ENCODE measurements around the gene B4GALT3.

B4GALT3 gene

DNA sequence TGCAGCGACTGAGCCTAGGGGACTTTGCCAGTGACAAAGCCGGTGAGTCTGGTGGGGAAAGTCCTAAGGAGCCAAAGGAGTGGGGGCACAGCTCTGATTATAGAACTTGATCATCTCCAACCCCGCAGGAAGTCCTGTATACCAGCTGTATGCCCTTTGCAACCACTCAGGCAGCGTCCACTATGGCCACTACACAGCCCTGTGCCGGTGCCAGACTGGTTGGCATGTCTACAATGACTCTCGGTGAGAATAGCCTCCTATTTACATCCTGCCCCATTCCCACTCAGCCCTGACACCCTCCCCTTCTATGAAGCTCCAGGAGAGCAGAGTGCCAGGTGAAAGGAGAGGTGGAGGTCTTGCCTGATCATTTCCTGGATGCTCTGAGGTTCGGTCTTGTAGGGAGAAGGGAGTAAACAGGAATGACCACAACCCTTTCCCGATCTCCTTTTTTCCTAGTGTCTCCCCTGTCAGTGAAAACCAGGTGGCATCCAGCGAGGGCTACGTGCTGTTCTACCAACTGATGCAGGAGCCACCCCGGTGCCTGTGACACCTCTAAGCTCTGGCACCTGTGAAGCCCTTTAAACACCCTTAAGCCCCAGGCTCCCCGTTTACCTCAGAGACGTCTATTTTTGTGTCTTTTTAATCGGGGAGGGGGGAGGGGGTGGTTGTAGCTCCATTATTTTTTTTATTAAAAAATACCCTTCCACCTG, 12.3 kb downstream of the B4GALT3 start:
- H3K4me3 Mint-ChIP-seq: peak overlapping the region; percentile 95
- DNase-seq (ENCODE audit: low spot score in 2 of 2) (no peak), ATAC-seq (no peak)
- H3K36me3 Mint-ChIP-seq: peaks cover 68% of the 10 kb centered on the region
- H3K4me1 Mint-ChIP-seq: peaks cover 71% of the 10 kb centered on the region
- H3K27ac Mint-ChIP-seq: peak overlapping the region; percentile 97
- no peaks in the 10 kb centered on the region for H3K9me3 Mint-ChIP-seq

DNA sequence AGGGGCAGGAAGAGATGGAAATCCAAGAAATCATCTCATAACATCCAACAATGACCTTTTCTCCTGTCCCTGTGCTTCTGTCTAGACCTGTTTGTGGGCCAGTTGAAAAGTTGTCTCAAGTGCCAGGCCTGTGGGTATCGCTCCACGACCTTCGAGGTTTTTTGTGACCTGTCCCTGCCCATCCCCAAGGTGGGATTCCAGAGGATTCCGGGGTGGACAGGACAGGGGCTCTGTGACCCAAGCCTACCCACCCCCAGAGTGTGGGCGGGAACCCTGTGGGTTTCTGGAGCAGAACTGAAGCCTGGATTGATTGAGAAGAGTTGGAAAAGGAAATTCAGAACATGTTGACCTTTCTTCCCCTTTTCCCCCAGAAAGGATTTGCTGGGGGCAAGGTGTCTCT, 13.5 kb downstream of the B4GALT3 start:
- no peak for DNase-seq (ENCODE audit: low spot score in 2 of 2)
- peak overlapping the region; percentile 97 for H3K27ac Mint-ChIP-seq
- H3K36me3 Mint-ChIP-seq: peaks cover 72% of the 10 kb centered on the region

DNA sequence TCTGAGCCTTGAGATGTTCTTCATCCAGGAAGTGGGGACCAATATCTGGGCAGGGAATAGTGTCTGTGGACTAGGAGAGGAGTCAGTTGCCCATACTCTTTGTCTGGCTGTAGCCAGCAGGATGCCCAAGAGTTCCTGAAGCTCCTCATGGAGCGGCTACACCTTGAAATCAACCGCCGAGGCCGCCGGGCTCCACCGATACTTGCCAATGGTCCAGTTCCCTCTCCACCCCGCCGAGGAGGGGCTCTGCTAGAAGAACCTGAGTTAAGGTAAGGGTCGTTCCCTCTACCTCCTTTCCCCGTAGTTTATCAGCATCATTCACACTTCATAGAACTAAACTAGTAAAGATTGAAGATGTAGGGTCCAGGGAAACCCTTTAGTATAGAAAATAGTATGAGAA, 14.5 kb downstream of the B4GALT3 start:
- no peak for DNase-seq (ENCODE audit: low spot score in 2 of 2)
- Mint-ChIP-seq H3K27ac (peak overlapping the region; percentile 97), H3K9me3 (no peaks in the 10 kb centered on the region), H3K4me3 (no peak overlapping the region), H3K36me3 (peaks cover 74% of the 10 kb centered on the region), H3K4me1 (peaks cover 74% of the 10 kb centered on the region)
- no peak for ATAC-seq

More for the DNA sequence above, 13.5 kb downstream of the B4GALT3 start:
- Mint-ChIP-seq H3K4me1 (peaks cover 77% of the 10 kb centered on the region), H3K4me3 (no peak overlapping the region), H3K9me3 (no peaks in the 10 kb centered on the region)
- ATAC-seq: no peak

DNA sequence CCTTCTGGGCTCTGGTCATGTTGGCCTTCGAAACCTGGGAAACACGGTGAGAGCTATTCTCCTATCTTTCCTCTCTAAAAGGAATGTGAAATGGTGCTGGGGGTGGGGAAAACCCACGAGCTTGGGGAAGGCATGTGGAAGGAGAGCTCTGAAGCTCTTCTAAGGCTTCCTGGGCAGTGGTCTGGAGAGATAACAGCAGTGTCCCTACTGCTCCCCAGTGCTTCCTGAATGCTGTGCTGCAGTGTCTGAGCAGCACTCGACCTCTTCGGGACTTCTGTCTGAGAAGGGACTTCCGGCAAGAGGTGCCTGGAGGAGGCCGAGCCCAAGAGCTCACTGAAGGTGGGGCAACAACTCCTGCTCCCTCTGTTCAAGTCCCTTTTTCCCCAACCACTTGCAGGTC, 15.3 kb downstream of the B4GALT3 start:
- ATAC-seq (no peak), DNase-seq (ENCODE audit: low spot score in 2 of 2) (no peak)
- no peak overlapping the region for H3K4me3 Mint-ChIP-seq
- H3K9me3 Mint-ChIP-seq: no peaks in the 10 kb centered on the region
- H3K27ac Mint-ChIP-seq: peak overlapping the region; percentile 97
- H3K36me3 Mint-ChIP-seq: peaks cover 77% of the 10 kb centered on the region
- peaks cover 72% of the 10 kb centered on the region for H3K4me1 Mint-ChIP-seq

DNA sequence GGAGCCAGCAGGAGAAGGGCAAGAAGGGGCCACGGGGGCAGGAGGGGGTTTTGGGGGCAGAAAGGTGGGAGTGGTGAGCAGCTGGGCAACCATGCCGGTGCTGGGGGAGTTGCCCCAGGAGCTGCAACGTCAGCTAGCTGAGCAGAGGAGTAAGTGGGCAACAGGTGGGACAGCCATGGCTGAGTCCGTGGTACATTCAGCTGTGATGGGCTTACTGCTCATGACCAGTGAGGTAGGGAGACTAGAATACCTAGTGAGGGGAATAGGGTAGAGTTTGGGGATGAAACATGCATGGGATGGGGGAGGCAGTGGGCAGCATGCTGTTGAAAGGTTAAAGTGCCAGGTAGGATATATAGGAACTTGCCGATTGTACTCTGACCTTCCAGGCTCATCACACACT, 15.7 kb downstream of the B4GALT3 start:
- Mint-ChIP-seq H3K4me3 (peak overlapping the region; percentile 83), H3K9me3 (no peaks in the 10 kb centered on the region), H3K27ac (peak overlapping the region; percentile 97), H3K36me3 (peaks cover 77% of the 10 kb centered on the region), H3K4me1 (peaks cover 72% of the 10 kb centered on the region)
- DNase-seq (ENCODE audit: low spot score in 2 of 2): no peak
- no peak for ATAC-seq

DNA sequence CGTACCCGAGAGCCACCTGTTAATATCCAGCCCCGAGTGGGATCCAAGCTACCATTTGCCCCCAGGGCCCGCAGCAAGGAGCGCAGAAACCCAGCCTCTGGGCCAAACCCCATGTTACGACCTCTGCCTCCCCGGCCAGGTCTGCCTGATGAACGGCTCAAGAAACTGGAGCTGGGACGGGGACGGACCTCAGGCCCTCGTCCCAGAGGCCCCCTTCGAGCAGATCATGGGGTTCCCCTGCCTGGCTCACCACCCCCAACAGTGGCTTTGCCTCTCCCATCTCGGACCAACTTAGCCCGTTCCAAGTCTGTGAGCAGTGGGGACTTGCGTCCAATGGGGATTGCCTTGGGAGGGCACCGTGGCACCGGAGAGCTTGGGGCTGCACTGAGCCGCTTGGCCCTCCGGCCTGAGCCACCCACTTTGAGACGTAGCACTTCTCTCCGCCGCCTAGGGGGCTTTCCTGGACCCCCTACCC, 16.6 kb downstream of the B4GALT3 start:
- Mint-ChIP-seq H3K4me3 (peak overlapping the region; percentile 83), H3K9me3 (no peaks in the 10 kb centered on the region), H3K4me1 (peaks cover 75% of the 10 kb centered on the region), H3K27ac (peak overlapping the region; percentile 97), H3K36me3 (peaks cover 79% of the 10 kb centered on the region)
- no peak for ATAC-seq
- no peak for DNase-seq (ENCODE audit: low spot score in 2 of 2)

DNA sequence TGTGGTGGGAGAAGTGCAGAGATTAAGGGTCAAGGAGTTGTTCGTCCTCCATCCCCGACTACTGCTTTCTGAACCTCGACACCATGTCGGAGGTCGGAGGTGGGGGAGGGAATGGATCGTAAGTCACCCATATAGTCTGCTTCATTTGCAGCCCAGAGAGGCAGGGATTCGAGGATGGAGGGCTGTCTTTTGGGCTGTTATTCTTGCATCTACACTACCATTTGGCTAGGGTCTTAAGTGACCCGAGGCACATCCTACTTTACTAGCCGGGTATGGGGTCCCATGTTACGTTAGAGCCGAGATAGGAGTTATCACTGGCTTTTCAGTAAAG, 17.4 kb downstream of the B4GALT3 start:
- DNase-seq (ENCODE audit: low spot score in 2 of 2): no peak
- peaks cover 75% of the 10 kb centered on the region for H3K4me1 Mint-ChIP-seq
- peak overlapping the region; percentile 97 for H3K27ac Mint-ChIP-seq
- no peak for ATAC-seq
- H3K9me3 Mint-ChIP-seq: no peaks in the 10 kb centered on the region
- H3K36me3 Mint-ChIP-seq: peaks cover 77% of the 10 kb centered on the region
- H3K4me3 Mint-ChIP-seq: peak overlapping the region; percentile 83

DNA sequence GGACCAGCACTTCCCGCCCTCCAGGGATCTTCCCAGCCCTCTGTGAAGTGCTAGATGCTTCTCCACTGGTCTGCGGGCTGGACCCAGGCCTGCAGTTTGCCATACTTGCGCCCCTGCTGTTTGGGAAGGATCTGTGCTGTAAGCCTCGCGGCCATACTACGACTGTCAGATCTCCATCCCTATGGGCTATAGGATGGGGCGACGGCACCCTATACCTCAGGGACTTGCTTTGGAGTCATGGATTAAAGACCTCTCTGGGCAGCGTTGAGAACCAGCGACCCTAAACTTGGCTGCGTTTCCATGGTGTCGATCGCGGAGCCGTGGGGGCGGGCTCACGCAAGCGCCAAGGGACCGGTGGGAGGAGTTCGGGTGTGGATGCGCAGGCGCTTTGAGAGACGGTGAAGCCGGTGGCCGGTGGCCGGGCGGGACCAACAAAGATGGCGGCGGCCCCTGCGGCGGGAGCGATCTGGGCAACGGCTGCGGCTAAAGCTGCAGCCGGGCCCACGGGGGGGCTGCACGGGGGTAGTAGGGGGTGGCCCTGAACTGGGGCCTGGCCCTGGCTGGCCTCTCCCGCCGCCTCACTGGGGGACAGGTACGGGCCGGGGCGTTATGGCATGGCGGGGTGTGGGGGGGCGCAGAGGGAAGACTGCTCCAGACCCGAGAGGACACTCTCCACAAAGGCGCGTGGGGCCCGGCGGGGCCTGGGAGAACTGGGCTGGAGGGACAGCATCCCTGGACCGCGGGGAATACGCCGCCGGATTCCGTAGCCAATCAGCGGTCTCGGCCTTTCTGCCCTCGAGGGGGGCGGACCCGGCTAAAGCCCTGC, 18.0 kb downstream of the B4GALT3 start, which contains the start of gene USP21:
USP21 (plus strand) TSS at position 414 of the 826 bp plus-strand sequence. CDS start 1,141 bp downstream, outside the sequence.
- peaks cover 76% of the 10 kb centered on the region for H3K4me1 Mint-ChIP-seq
- DNase-seq (ENCODE audit: low spot score in 2 of 2) (peak; percentile 83 to 96), ATAC-seq (peak; percentile 93)
- H3K36me3 Mint-ChIP-seq: peaks cover 76% of the 10 kb centered on the region
- no peaks in the 10 kb centered on the region for H3K9me3 Mint-ChIP-seq
- peak within 1 kb of the TSS; percentile 83 for H3K4me3 Mint-ChIP-seq
- H3K27ac Mint-ChIP-seq: peak within 1 kb of the TSS; percentile 97

DNA sequence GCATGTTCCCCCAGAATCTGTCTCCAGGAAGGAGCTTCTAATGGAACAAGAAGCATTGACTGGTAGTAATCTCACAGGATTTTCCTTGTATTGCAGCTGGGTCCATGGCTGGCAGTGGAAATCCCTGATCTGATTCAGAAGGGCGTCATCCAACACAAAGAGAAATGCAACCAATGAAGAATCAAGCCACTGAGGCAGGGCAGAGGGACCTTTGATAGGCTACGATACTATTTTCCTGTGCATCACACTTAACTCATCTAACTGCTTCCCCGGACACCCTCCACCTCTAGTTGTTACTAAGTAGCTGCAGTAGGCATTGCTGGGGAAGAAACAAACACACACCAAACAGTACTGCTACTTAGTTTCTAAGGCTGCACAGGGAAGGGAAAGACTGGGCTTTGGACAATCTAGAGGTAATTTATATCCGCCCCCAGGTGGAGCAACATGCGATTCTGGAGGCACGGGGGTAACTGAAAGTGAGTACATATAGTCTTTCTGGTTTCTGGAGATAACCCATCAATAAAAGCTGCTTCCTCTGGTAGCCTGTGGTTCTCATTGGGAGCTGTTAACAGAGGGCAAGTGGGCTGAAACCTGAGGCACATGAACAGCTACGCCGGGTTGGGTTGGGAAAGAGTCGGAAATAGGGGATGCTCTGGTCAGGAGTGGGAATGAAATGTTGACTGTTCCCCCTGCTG, 18.8 kb downstream of the B4GALT3 start:
- no peak for ATAC-seq

DNA sequence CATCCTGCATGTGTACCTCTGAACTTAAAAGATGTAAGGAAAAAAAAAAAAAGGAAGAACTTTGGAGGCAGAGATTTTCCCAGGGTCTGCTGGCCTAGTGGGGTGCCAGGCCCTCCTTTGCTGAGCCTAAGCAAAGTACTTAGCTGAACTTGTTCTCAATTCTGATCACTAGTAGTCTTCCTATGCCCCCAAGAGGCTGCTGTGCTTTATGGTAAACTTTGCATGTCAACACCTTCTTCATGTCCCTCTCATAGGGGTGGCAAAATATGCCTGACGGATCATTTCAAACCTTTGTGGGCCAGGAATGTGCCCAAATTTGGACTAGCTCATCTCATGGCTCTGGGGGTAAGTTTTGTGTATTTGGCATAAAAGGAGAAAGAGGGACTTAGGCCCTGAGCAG, 19.4 kb downstream of the B4GALT3 start:
- peak overlapping the region; percentile 83 for H3K4me3 Mint-ChIP-seq
- H3K27ac Mint-ChIP-seq: peak overlapping the region; percentile 50
- no peak for ATAC-seq

More for the DNA sequence above, 18.8 kb downstream of the B4GALT3 start:
- peak overlapping the region; percentile 97 for H3K27ac Mint-ChIP-seq
- peak overlapping the region; percentile 83 for H3K4me3 Mint-ChIP-seq
- no peaks in the 10 kb centered on the region for H3K9me3 Mint-ChIP-seq
- DNase-seq (ENCODE audit: low spot score in 2 of 2): no peak
- H3K4me1 Mint-ChIP-seq: peaks cover 70% of the 10 kb centered on the region
- peaks cover 75% of the 10 kb centered on the region for H3K36me3 Mint-ChIP-seq

DNA sequence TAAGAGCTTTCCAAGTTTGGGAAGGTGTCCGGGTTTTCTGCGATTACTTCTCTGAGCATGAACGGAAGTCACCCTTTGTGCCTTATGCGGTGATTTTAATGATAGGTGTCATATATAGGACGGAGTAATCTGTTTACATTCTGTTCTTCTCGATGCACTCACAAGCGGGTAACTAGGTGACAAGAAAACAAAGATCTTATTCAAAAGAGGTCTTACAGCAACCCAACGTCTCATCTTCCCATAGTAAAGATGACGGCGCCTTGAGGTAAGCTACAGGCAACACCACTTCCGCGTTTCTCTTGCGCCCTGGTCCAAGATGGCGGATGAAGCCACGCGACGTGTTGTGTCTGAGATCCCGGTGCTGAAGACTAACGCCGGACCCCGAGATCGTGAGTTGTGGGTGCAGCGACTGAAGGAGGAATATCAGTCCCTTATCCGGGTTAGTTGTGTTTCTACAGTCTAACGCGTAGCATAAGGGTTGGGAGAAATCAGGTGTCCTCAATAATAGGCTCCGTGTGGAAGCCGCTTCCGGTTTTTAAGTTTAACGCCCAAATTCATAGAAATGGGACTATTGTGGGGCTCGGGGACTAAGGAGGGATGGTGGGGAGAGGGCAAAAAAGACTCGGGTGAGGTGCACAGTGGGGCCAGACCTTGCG, 23.5 kb downstream of the B4GALT3 start, which contains the start of gene UFC1:
UFC1 (plus strand) TSS at position 297 of the 656 bp plus-strand sequence; CDS start at position 317, 20 bp downstream.
- Mint-ChIP-seq H3K27ac (peak within 1 kb of the TSS; percentile 100), H3K4me1 (peaks cover 26% of the 10 kb centered on the region), H3K9me3 (no peaks in the 10 kb centered on the region), H3K36me3 (peaks cover 49% of the 10 kb centered on the region), H3K4me3 (peak within 1 kb of the TSS; percentile 95)
- peak; percentile 96 for ATAC-seq
- DNase-seq (ENCODE audit: low spot score in 2 of 2): peak; percentile 61 to 89

More for the DNA sequence above, 19.4 kb downstream of the B4GALT3 start:
- H3K36me3 Mint-ChIP-seq: peaks cover 69% of the 10 kb centered on the region
- DNase-seq (ENCODE audit: low spot score in 2 of 2): no peak
- H3K9me3 Mint-ChIP-seq: no peaks in the 10 kb centered on the region
- peaks cover 64% of the 10 kb centered on the region for H3K4me1 Mint-ChIP-seq

DNA sequence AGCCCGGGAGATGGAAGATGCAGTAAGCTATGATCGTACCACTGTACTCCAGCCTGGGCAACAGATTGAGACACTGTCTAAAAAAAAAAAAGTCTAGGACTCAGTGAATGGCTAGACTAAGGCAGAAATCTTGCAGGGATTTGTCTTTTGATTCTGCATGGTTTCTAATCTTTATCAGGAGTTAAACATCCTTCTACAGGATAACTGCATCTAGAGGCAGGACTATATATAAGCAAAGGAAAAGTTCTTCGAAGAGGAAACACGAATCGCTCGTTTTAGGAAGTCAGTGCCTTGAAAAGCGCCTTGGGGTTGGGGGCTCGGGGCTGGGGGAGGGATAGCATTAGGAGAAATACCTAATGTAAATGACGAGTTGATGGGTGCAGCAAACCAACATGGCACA, 24.1 kb downstream of the B4GALT3 start:
- DNase-seq (ENCODE audit: low spot score in 2 of 2): no peak
- ATAC-seq: no peak
- Mint-ChIP-seq H3K27ac (peak overlapping the region; percentile 100), H3K36me3 (peaks cover 43% of the 10 kb centered on the region), H3K9me3 (no peaks in the 10 kb centered on the region), H3K4me1 (peaks cover 22% of the 10 kb centered on the region), H3K4me3 (peak overlapping the region; percentile 95)

DNA sequence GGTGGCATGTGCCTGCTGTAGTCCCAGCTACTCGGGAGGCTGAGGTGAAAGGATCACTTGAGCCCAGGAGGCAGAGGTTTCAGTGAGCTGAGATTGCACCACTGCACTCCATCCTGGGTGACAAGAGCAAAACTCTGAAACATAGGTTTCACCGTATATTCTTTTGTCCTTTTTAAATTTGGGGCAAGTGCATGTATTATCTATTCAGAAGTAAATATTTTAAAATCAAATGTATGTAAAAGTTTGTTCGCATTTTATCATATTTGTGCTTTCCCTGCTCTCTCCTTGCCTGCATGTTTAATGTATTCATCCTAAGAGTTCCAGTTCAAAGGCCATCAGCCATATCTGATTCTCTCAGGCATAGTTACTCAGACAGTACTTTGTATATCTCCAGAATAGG, 31.5 kb downstream of the B4GALT3 start:
- H3K36me3 Mint-ChIP-seq: no peaks in the 10 kb centered on the region
- no peaks in the 10 kb centered on the region for H3K9me3 Mint-ChIP-seq
- DNase-seq (ENCODE audit: low spot score in 2 of 2): no peak
- no peaks in the 10 kb centered on the region for H3K4me1 Mint-ChIP-seq
- no peak for ATAC-seq
- H3K4me3 Mint-ChIP-seq: no peak overlapping the region
- no peak overlapping the region for H3K27ac Mint-ChIP-seq

DNA sequence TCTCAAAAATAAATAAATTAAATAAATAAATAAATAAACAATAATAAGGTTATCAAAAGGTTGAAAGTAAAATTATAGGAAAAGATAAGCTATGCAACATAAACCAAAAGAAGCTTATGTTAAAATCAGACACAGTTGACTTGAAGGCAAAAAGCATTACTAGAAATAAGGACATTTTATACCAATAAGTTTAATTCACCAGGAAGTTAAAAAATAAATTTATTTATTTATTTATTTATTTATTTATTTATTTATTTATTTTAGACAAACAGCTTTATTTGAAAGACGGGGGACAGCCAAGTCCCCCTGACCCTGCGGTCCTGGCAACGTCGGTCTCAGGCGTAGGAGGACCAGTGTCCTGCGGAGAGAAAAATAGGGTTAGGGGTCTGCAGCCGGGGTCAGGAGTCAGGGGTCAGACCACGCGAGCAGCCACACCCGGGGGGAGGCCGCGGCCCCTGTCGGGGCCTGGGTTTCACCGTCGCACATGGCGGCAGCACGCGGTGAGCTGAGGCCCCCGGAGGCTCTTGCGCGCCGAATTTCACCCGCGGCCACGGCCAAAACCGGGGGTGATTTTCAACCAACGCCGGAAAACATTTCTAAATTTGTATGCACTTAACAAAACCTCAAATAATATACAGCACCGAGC, 36.4 kb downstream of the B4GALT3 start:
- no peak for ATAC-seq
- no peak overlapping the region for H3K4me3 Mint-ChIP-seq
- H3K36me3 Mint-ChIP-seq: no peaks in the 10 kb centered on the region
- H3K27ac Mint-ChIP-seq: no peak overlapping the region
- DNase-seq (ENCODE audit: low spot score in 2 of 2): no peak
- no peaks in the 10 kb centered on the region for H3K4me1 Mint-ChIP-seq
- H3K9me3 Mint-ChIP-seq: no peaks in the 10 kb centered on the region
